Right atrium auricular region (tissue), 2 donors: ENCODE measurements around the gene MYZAP. TPM values are rescaled to one million over a fixed set of nuclear protein-coding genes. Genes with fewer than 3 reads are reported as not detected.
"Not testable (repeated sequence)": the region's sequence is repeated elsewhere in the genome, so short reads cannot be mapped to it uniquely, and the experiment has no call there.

Source experiments
- DNase-seq: peaks from one replicate; pipeline ENCODE4 v3.0.0-alpha.2; 2019; ENCODE audit warnings: low spot score
- H3K27ac ChIP-seq, 2 donors: fragments of 200-600 bp; sonication (generic); 1 replicate in 1 of 2; 2 replicates in 1 of 2; pipeline ENCODE4 v1.5.1; 2016 to 2019
- H3K27me3 ChIP-seq, 2 donors: fragments of 200-600 bp; sonication (generic); one replicate each; pipeline versions ENCODE4 v1.5.1 to v1.6.0; 2017 to 2019
- H3K36me3 ChIP-seq: fragments of 200-600 bp; sonication (generic); one replicate; pipeline ENCODE4 v1.5.1; 2016
- H3K4me1 ChIP-seq, 2 donors: fragments of 200-600 bp; sonication (generic); one replicate each; pipeline versions ENCODE4 v1.5.1 to v1.6.0; 2017 to 2019
- H3K4me3 ChIP-seq, 2 donors: fragments of 200-600 bp; sonication (generic); 1 replicate in 1 of 2; 2 replicates in 1 of 2; pipeline ENCODE4 v1.5.1; 2017 to 2019; ENCODE audit warnings: mild to moderate bottlenecking in 1 of 2, moderate library complexity in 1 of 2
- H3K9me3 ChIP-seq, 2 donors: fragments of 200-600 bp; sonication (generic); one replicate each; pipeline ENCODE4 v1.5.1; 2019
- total RNA-seq, 2 donors: library from RNA; depleted of rRNA; stranded (reverse); fragments of >200 nt; gene quantifications; one replicate each; pipeline ENCODE4 v1.1.0, GENCODE V29; 2016
- TF ChIP-seq, protein P1 (sequence below), 2 donors: fragments of 200-600 bp; sonication (generic); IDR thresholded peaks; one replicate each; pipeline ENCODE4 v1.5.1; 2019; ENCODE audit warnings: antibody characterized with exemption in 2 of 2

Gene MYZAP
- total RNA-seq, 2 donors from 2014 or later = 305 to 491 TPM

GRCh38 chr15:57611123-57611522, 19.4 kb downstream of the MYZAP start:
- Histone ChIP-seq H3K4me1 (peaks cover 0 to 72% of the 10 kb centered on the region in 2 donors), H3K27me3 (no peaks in the 10 kb centered on the region), H3K9me3 (no peaks in the 10 kb centered on the region), H3K27ac (peak overlapping the region; percentile 91 to 93), H3K36me3 (peaks cover 28% of the 10 kb centered on the region), H3K4me3 (no peak overlapping the region)
- no peak for DNase-seq
- TF ChIP-seq, protein P1, sequence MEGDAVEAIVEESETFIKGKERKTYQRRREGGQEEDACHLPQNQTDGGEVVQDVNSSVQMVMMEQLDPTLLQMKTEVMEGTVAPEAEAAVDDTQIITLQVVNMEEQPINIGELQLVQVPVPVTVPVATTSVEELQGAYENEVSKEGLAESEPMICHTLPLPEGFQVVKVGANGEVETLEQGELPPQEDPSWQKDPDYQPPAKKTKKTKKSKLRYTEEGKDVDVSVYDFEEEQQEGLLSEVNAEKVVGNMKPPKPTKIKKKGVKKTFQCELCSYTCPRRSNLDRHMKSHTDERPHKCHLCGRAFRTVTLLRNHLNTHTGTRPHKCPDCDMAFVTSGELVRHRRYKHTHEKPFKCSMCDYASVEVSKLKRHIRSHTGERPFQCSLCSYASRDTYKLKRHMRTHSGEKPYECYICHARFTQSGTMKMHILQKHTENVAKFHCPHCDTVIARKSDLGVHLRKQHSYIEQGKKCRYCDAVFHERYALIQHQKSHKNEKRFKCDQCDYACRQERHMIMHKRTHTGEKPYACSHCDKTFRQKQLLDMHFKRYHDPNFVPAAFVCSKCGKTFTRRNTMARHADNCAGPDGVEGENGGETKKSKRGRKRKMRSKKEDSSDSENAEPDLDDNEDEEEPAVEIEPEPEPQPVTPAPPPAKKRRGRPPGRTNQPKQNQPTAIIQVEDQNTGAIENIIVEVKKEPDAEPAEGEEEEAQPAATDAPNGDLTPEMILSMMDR (IDR thresholded peaks at IDR 0.05) = no peak

- peaks cover 0 to 70% of the 10 kb centered on the region in 2 donors for H3K4me1 ChIP-seq
- H3K9me3 ChIP-seq = no peaks in the 10 kb centered on the region
- H3K36me3 ChIP-seq = peaks cover 20% of the 10 kb centered on the region
- peak overlapping the region; percentile 91 to 93 for H3K27ac ChIP-seq
- TF ChIP-seq, protein P1 (IDR thresholded peaks at IDR 0.05) = peak in 1 of 2 donors; percentile 65
- no peak for DNase-seq
- no peak overlapping the region for H3K4me3 ChIP-seq
- H3K27me3 ChIP-seq = no peaks in the 10 kb centered on the region
These were observed 20.2 kb downstream of the MYZAP start for GRCh38 chr15:57611938-57612337.

DNA sequence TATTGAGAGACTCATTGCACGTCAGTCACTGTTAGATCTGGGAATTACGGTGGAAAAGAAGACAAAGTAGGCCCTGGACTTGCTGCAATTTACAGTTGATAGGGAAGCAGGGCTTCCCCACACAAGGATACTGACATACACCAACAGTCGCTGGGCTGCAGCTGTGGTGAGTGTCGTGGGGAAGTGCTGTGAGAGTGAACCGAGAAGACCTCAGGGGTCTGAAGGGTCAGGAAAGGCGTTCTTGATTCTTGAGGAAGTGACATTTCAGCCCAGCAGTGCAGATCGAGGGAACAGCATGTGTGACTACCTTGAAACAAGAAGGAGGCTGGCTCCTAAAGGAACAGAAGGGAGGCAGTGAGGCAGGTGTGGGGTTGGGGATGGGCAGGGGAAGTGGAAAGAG, 22.5 kb downstream of the MYZAP start:
- TF ChIP-seq, protein P1 (IDR thresholded peaks at IDR 0.05) = no peak
- peak overlapping the region; percentile 42 to 62 for H3K27ac ChIP-seq
- DNase-seq = no peak
- peaks cover 18% of the 10 kb centered on the region for H3K36me3 ChIP-seq
- no peaks in the 10 kb centered on the region for H3K27me3 ChIP-seq
- H3K9me3 ChIP-seq = no peaks in the 10 kb centered on the region
- H3K4me1 ChIP-seq = peaks cover 0 to 66% of the 10 kb centered on the region in 2 donors
- no peak overlapping the region for H3K4me3 ChIP-seq

DNA sequence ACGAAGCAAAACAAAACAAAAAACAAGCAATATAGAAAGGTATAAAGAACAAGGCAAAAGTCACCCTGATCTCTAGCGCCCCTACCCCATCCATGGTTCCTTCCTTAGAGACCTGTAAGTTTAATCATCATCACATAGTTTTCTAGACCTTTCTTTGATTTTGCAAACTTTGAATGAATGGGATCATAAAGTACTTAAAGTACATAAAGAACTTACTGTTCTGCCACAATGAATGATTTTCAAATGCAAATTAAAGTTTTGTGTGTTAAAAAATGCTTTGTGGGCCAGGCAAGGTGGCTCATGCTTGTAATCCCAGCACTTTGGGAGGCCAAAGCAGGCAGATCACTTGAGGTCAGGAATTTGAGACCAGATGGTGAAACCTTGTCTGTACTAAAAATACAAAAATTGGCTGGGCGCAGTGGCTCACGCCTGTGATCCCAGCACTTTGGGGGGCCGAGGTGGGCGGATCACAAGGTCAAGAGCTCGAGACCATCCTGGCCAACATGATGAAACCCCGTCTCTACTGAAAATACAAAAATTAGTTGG, 24.3 kb downstream of the MYZAP start:
- not testable (repeated sequence) for H3K9me3 ChIP-seq, H3K4me3 ChIP-seq, DNase-seq, H3K27me3 ChIP-seq
- H3K4me1 ChIP-seq = peaks cover 0 to 72% of the 10 kb centered on the region in 2 donors
- H3K36me3 ChIP-seq = peaks cover 31% of the 10 kb centered on the region
- H3K27ac ChIP-seq = peak overlapping the region; percentile 42 to 62

GRCh38 chr15:57618325-57618724, 26.6 kb downstream of the MYZAP start:
- TF ChIP-seq, protein P1 (IDR thresholded peaks at IDR 0.05) = no peak
- DNase-seq = no peak
- H3K4me1 ChIP-seq = peaks cover 0 to 57% of the 10 kb centered on the region in 2 donors
- H3K9me3 ChIP-seq = no peaks in the 10 kb centered on the region
- no peaks in the 10 kb centered on the region for H3K27me3 ChIP-seq
- peaks cover 49% of the 10 kb centered on the region for H3K36me3 ChIP-seq
- H3K27ac ChIP-seq = no peak overlapping the region
- H3K4me3 ChIP-seq = no peak overlapping the region

DNA sequence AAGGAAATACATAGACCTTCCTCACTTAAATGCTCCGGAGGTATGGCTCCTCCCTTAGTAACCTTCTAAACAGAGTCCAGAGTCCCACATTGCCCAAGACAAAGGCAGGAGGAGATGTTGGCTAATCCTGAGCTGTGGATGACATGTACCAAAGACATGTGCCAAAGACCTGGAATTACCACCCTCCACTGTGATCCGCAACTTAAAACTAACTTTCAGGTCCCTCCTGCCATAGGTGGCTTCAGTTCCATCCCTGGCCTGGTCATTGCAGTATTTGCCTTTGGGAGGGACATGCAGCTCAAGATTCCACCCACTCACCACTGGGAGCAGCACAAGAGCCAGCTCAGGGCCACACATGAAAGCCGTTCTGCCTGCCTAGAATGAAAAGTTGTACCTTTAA, 28.0 kb downstream of the MYZAP start:
- Histone ChIP-seq H3K27me3 (no peaks in the 10 kb centered on the region), H3K4me1 (peaks cover 0 to 50% of the 10 kb centered on the region in 2 donors), H3K27ac (peak overlapping the region; percentile 15 to 35), H3K4me3 (no peak overlapping the region), H3K9me3 (no peaks in the 10 kb centered on the region), H3K36me3 (peaks cover 63% of the 10 kb centered on the region)
- TF ChIP-seq, protein P1 (IDR thresholded peaks at IDR 0.05) = peak in 1 of 2 donors; percentile 26
- DNase-seq = no peak
